Measurements from ENCODE around the gene EPPIN. TPM values are rescaled to one million over a fixed set of nuclear protein-coding genes. Genes with fewer than 3 reads are reported as not detected.

The EPPIN gene
- polyA plus RNA-seq, 1 of the 3 experiments (the other 2 are of a cell fraction) = not detected

GRCh38 chr20:45500022-45500421, 47.2 kb downstream of the EPPIN start (continued):
- TF ChIP-seq SMC3 (IDR thresholded peaks at IDR 0.05; ENCODE audit: low read depth, low read length) (no peak), RXRA (IDR thresholded peaks at IDR 0.05; ENCODE audit: borderline replicate concordance, low read depth) (no peak)

DNA sequence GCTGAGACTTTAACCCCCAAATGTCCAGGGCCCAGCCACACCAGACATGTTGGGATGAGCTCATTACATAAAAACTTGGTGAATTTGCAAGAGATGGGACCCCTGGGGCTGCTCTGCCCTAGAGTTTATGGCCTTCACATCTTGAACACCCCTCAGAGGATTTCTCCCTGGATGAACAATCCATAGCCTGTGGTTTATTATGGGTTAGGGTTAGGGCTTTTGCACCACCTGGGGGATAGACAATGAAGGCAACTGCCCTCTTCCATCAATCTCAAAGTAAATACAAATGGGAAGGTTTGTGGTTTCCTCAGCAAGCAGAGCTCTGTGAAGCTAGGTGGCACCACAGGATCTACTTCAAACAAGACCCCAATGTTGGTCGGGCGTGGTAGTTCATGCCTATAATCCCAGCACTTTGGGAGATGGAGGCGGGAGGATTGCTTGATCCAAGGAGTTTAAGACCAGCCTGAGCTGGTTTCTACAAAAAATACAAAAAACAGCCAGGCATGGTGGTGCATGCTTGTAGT, 49.2 kb downstream of the EPPIN start:
- Histone ChIP-seq H3K9me2 (no peaks in the 10 kb centered on the region), H3K4me3 (ENCODE audit: low read depth in 2 of 2, low read length in 1 of 2) (no peak overlapping the region), H3K9me3 (no peaks in the 10 kb centered on the region), H3K27ac (ENCODE audit: low read depth in 2 of 2, low read length in 1 of 2) (no peak overlapping the region), H4K20me1 (ENCODE audit: insufficient read depth) (no peaks in the 10 kb centered on the region), H3K79me2 (ENCODE audit: insufficient read depth) (no peaks in the 10 kb centered on the region), H3K4me1 (ENCODE audit: control insufficient read depth in 1 of 2, insufficient read depth in 2 of 2, low read depth in 1 of 2, low read length in 1 of 2) (no peaks in the 10 kb centered on the region), H3F3A (replicated peaks; ENCODE audit: insufficient read depth) (no peaks in the 10 kb centered on the region), H3K27me3 (ENCODE audit: insufficient read depth) (peaks cover 10% of the 10 kb centered on the region; the same call in 1 of the 2 replicates), H2AFZ (ENCODE audit: low read depth) (no peak overlapping the region), H3K36me3 (replicated peaks in 1 of 2; ENCODE audit: control insufficient read depth in 1 of 2, insufficient read depth in 2 of 2, low read length in 1 of 2) (no peaks in the 10 kb centered on the region), H3K4me2 (no peak overlapping the region), H3K9ac (no peak overlapping the region)
- POLR2A ChIA-PET = no interaction called here
- CTCF ChIA-PET = interaction anchor here (1.2 kb wide), 1 partner anchor 15 kb away, joined by 4 read pairs; no protein-coding TSS in a partner anchor
- no peak for DNase-seq
- TF ChIP-seq FOXJ3 (CRISPR knock-in tag; IDR thresholded peaks at IDR 0.05) = no peak
- WGBS (ENCODE audit: low lambda C conversion rate) = 5% methylated on average over 3 of the region's 3 CpGs

GRCh38 chr20:45496166-45496565, 51.0 kb downstream of the EPPIN start:
- CTCF ChIA-PET = interaction anchor here (0.7 to 1.3 kb wide), 4 partner anchors 10 to 275 kb away, joined by 3 to 5 read pairs (median 4); partner anchors contain the start of gene WFDC10A
- no peak for TF ChIP-seq FOXM1 (IDR thresholded peaks at IDR 0.05; ENCODE audit: low read depth)
- no peak for TF ChIP-seq RCOR1 (IDR thresholded peaks at IDR 0.05; ENCODE audit: low read length)
- no peak for TF ChIP-seq GABPA (IDR thresholded peaks at IDR 0.05; ENCODE audit: low read depth)
- TF ChIP-seq SIN3A (IDR thresholded peaks at IDR 0.05; ENCODE audit: borderline replicate concordance, low read depth, low read length) = no peak
- no peak for TF ChIP-seq REST (IDR thresholded peaks at IDR 0.05; ENCODE audit: low read depth, low read length)
- no peak for TF ChIP-seq TCF12 (IDR thresholded peaks at IDR 0.05)
- TF ChIP-seq, protein P1, sequence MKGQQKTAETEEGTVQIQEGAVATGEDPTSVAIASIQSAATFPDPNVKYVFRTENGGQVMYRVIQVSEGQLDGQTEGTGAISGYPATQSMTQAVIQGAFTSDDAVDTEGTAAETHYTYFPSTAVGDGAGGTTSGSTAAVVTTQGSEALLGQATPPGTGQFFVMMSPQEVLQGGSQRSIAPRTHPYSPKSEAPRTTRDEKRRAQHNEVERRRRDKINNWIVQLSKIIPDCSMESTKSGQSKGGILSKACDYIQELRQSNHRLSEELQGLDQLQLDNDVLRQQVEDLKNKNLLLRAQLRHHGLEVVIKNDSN (IDR thresholded peaks at IDR 0.05; ENCODE audit: borderline replicate concordance, low read depth) = no peak
- no peak for TF ChIP-seq JUND (IDR thresholded peaks at IDR 0.05)
- no peak for TF ChIP-seq POLR2AphosphoS5 (IDR thresholded peaks at IDR 0.05; ENCODE audit: low read depth, low read length)
- TF ChIP-seq TAF1 (IDR thresholded peaks at IDR 0.05; ENCODE audit: borderline replicate concordance, low read depth, low read length) = no peak
- TF ChIP-seq MAX (IDR thresholded peaks at IDR 0.05; ENCODE audit: low read depth) = no peak
- TF ChIP-seq FOSL2 (IDR thresholded peaks at IDR 0.05; ENCODE audit: borderline replicate concordance, low read depth) = no peak
- TF ChIP-seq SMC3 (IDR thresholded peaks at IDR 0.05; ENCODE audit: low read depth, low read length) = no peak
- no peak for TF ChIP-seq RXRA (IDR thresholded peaks at IDR 0.05; ENCODE audit: borderline replicate concordance, low read depth)

More at GRCh38 chr20:45496166-45496565, 51.0 kb downstream of the EPPIN start:
- WGBS (ENCODE audit: low lambda C conversion rate) = 6% methylated on average over 3 of the region's 3 CpGs
- H3K27ac ChIP-seq (ENCODE audit: low read depth in 2 of 2, low read length in 1 of 2) = no peak overlapping the region
- no peaks in the 10 kb centered on the region for H3K9me3 ChIP-seq
- H3K79me2 ChIP-seq (ENCODE audit: insufficient read depth) = no peaks in the 10 kb centered on the region
- H2AFZ ChIP-seq (ENCODE audit: low read depth) = no peak overlapping the region
- no peak overlapping the region for H3K4me2 ChIP-seq
- no peaks in the 10 kb centered on the region for H4K20me1 ChIP-seq (ENCODE audit: insufficient read depth)
- H3K27me3 ChIP-seq (ENCODE audit: insufficient read depth) = peaks cover 10% of the 10 kb centered on the region; the same call in 1 of the 2 replicates
- no peak overlapping the region for H3K4me3 ChIP-seq (ENCODE audit: low read depth in 2 of 2, low read length in 1 of 2)
- no peaks in the 10 kb centered on the region for H3F3A ChIP-seq (replicated peaks; ENCODE audit: insufficient read depth)
- H3K4me1 ChIP-seq (ENCODE audit: control insufficient read depth in 1 of 2, insufficient read depth in 2 of 2, low read depth in 1 of 2, low read length in 1 of 2) = no peaks in the 10 kb centered on the region
- no peaks in the 10 kb centered on the region for H3K9me2 ChIP-seq
- H3K36me3 ChIP-seq (replicated peaks in 1 of 2; ENCODE audit: control insufficient read depth in 1 of 2, insufficient read depth in 2 of 2, low read length in 1 of 2) = no peaks in the 10 kb centered on the region
- no peak overlapping the region for H3K9ac ChIP-seq
- POLR2A ChIA-PET = no interaction called here
- DNase-seq = no peak
